SK-N-SH (cell line): ENCODE results near the gene USP47. TPM values are rescaled to one million over a fixed set of nuclear protein-coding genes. Genes with fewer than 3 reads are reported as not detected.

Source experiments
- CTCF ChIA-PET: fragments of 300-600, 350-600 bp; formaldehyde crosslinking; extraction: SDS; loops from one replicate; lab custom pipeline; 2021; lab: Yijun Ruan, JAX
- POLR2A ChIA-PET: fragments of 350-600 bp; sonication (Branson Sonifier 250); formaldehyde crosslinking; extraction: SDS; loops from one replicate; lab custom pipeline; 2020; ENCODE audit warnings: antibody characterized with exemption, inconsistent platforms; lab: Yijun Ruan, JAX
- DNase-seq: peaks from one replicate; pipeline ENCODE4 v3.0.0; 2012
- H2AFZ ChIP-seq: fragments of 200-600 bp; sonication (generic); 2 replicates; pipeline ENCODE4 v1.8.1; 2016; ENCODE audit warnings: antibody characterized with exemption, mild to moderate bottlenecking, low read depth
- H3F3A ChIP-seq: fragments of 200-600 bp; sonication (generic); replicated peaks from 2 replicates; pipeline ENCODE3; 2016; ENCODE audit warnings: antibody characterized with exemption, mild to moderate bottlenecking; ENCODE audit not compliant: insufficient read depth
- H3K27ac ChIP-seq, 2 experiments: fragments of 200-500 bp in 1 of 2; fragments of 200-600 bp in 1 of 2; sonication (Bioruptor generic) in 1 of 2; sonication (generic), shearing (Covaris generic) in 1 of 2; 2 replicates each; pipeline versions ENCODE4 v1.5.1 to v1.6.1; 2014 to 2016; ENCODE audit warnings: low read depth in 2 of 2, inconsistent platforms in 1 of 2, low read length in 1 of 2, mild to moderate bottlenecking in 1 of 2, mixed read lengths in 1 of 2
- H3K27me3 ChIP-seq: fragments of 200-600 bp; sonication (generic), shearing (Covaris generic); 2 replicates; pipeline ENCODE4 v1.6.1; 2016; ENCODE audit warnings: mixed run types; ENCODE audit not compliant: insufficient read depth
- H3K36me3 ChIP-seq, 2 experiments: fragments of 200-500 bp in 1 of 2; fragments of 200-600 bp in 1 of 2; sonication (Bioruptor generic) in 1 of 2; sonication (generic) in 1 of 2; replicated peaks in 1 of 2; 2 replicates each; pipeline versions ENCODE3 to v1.5.1; 2014 to 2016; ENCODE audit warnings: low read length in 1 of 2, mild to moderate bottlenecking in 1 of 2; ENCODE audit not compliant: insufficient read depth in 2 of 2, control insufficient read depth in 1 of 2
- H3K4me1 ChIP-seq, 2 experiments: fragments of 200-500 bp in 1 of 2; fragments of 200-600 bp in 1 of 2; sonication (Bioruptor generic) in 1 of 2; sonication (generic), shearing (Covaris generic) in 1 of 2; 2 replicates each; pipeline versions ENCODE4 v1.5.1 to v1.6.1; 2014 to 2016; ENCODE audit warnings: low read depth in 1 of 2, low read length in 1 of 2, mixed run types in 1 of 2; ENCODE audit not compliant: insufficient read depth in 2 of 2, control insufficient read depth in 1 of 2
- H3K4me2 ChIP-seq: fragments of 200-600 bp; sonication (generic), shearing (Covaris generic); 2 replicates; pipeline ENCODE4 v1.6.1; 2017; ENCODE audit warnings: mixed run types
- H3K4me3 ChIP-seq, 2 experiments: fragments of 200-500 bp in 1 of 2; fragments of 200-600 bp in 1 of 2; sonication (Bioruptor generic) in 1 of 2; sonication (generic), shearing (Covaris generic) in 1 of 2; 2 replicates each; pipeline versions ENCODE4 v1.5.1 to v1.8.1; 2014 to 2016; ENCODE audit warnings: low read depth in 2 of 2, inconsistent platforms in 1 of 2, low read length in 1 of 2, mild to moderate bottlenecking in 1 of 2, mixed read lengths in 1 of 2, moderate library complexity in 1 of 2
- H3K79me2 ChIP-seq: fragments of 200-600 bp; sonication (generic); 2 replicates; pipeline ENCODE4 v1.8.1; 2017; ENCODE audit warnings: mild to moderate bottlenecking; ENCODE audit not compliant: insufficient read depth
- H3K9ac ChIP-seq: fragments of 200-600 bp; sonication (generic); 2 replicates; pipeline ENCODE4 v1.6.1; 2017; ENCODE audit warnings: mixed run types
- H3K9me2 ChIP-seq: fragments of 200-600 bp; sonication (generic); 2 replicates; pipeline ENCODE4 v1.6.1; 2017; ENCODE audit warnings: mixed run types
- H3K9me3 ChIP-seq: fragments of 200-600 bp; sonication (generic); 2 replicates; pipeline ENCODE4 v1.6.1; 2017; ENCODE audit warnings: mixed run types, mild to moderate bottlenecking, moderate library complexity
- H4K20me1 ChIP-seq: fragments of 200-600 bp; sonication (generic); 2 replicates; pipeline ENCODE4 v1.6.1; 2017; ENCODE audit warnings: mild to moderate bottlenecking, mixed run types; ENCODE audit not compliant: insufficient read depth
- EP300 ChIP-seq, 2 experiments: IDR thresholded peaks; 2 replicates each; pipeline versions ENCODE4 v1.4.0 to v1.6.1; 2012; ENCODE audit warnings: borderline replicate concordance in 1 of 2, low read depth in 1 of 2, low read length in 1 of 2
- FOXM1 ChIP-seq: IDR thresholded peaks from 2 replicates; pipeline ENCODE4 v1.4.0; 2012; ENCODE audit warnings: low read depth, mild to moderate bottlenecking
- MEF2A ChIP-seq: IDR thresholded peaks from 2 replicates; pipeline ENCODE4 v1.4.0; 2012; ENCODE audit warnings: low read depth, borderline replicate concordance
- MXI1 ChIP-seq: IDR thresholded peaks from 2 replicates; pipeline ENCODE4 v1.6.1; 2012; ENCODE audit warnings: mild to moderate bottlenecking, low read depth, low read length, improper control_type of control experiment
- NRF1 ChIP-seq: IDR thresholded peaks from 2 replicates; pipeline ENCODE4 v1.6.1; 2012; ENCODE audit warnings: low read depth, mild to moderate bottlenecking, low read length
- POLR2AphosphoS5 ChIP-seq: IDR thresholded peaks from 2 replicates; pipeline ENCODE4 v1.6.1; 2012; ENCODE audit warnings: low read depth, low read length
- RCOR1 ChIP-seq: fragments of 150-350 bp; IDR thresholded peaks from 2 replicates; pipeline ENCODE4 v1.6.1; 2017; ENCODE audit warnings: antibody characterized with exemption, low read length
- RFX5 ChIP-seq: IDR thresholded peaks from 2 replicates; pipeline ENCODE4 v1.6.1; 2012; ENCODE audit warnings: mild to moderate bottlenecking, improper control_type of control experiment, low read length
- RXRA ChIP-seq: IDR thresholded peaks from 2 replicates; pipeline ENCODE4 v1.4.0; 2012; ENCODE audit warnings: low read depth, mild to moderate bottlenecking, borderline replicate concordance
- SIN3A ChIP-seq: IDR thresholded peaks from 2 replicates; pipeline ENCODE4 v1.6.1; 2012; ENCODE audit warnings: low read depth, mild to moderate bottlenecking, low read length, moderate library complexity, borderline replicate concordance
- SMC3 ChIP-seq: IDR thresholded peaks from 2 replicates; pipeline ENCODE4 v1.6.1; 2012; ENCODE audit warnings: low read depth, low read length, improper control_type of control experiment
- TAF1 ChIP-seq: IDR thresholded peaks from 2 replicates; pipeline ENCODE4 v1.6.1; 2012; ENCODE audit warnings: low read depth, mild to moderate bottlenecking, low read length, moderate library complexity, borderline replicate concordance
- TCF12 ChIP-seq: IDR thresholded peaks from 2 replicates; pipeline ENCODE4 v1.4.0; 2012
- TEAD4 ChIP-seq: IDR thresholded peaks from 2 replicates; pipeline ENCODE4 v1.4.0; 2012; ENCODE audit warnings: mild to moderate bottlenecking, borderline replicate concordance; ENCODE audit not compliant: insufficient read depth
- WGBS: methylation state at CpG from one replicate; pipeline ENCODE4 v1.1.6; 2017; ENCODE audit warnings: low lambda C conversion rate; 5-methylcytosine and 5-hydroxymethylcytosine counted together
- polyA plus RNA-seq, 3 experiments: library from polyadenylated mRNA; depleted of rRNA; stranded (reverse); fragments of >200 nt; gene quantifications; 2 replicates each; pipeline ENCODE4 v1.2.3, GENCODE V29; 2012
- TF ChIP-seq, protein P1 (sequence below): fragments of 150-350 bp; IDR thresholded peaks from 2 replicates; pipeline ENCODE4 v1.6.1; 2017; ENCODE audit warnings: antibody characterized with exemption, low read length, low read depth, borderline replicate concordance
- TF ChIP-seq, protein P2 (sequence below): fragments of 200-600 bp; sonication (generic); IDR thresholded peaks from 2 replicates; pipeline ENCODE4 v1.6.1; 2017; ENCODE audit warnings: antibody characterized with exemption, mild to moderate bottlenecking, moderate library complexity

Gene USP47
- polyA plus RNA-seq, 1 of the 3 experiments (the other 2 are of a cell fraction) = 10.3 TPM

- H3K9me3 ChIP-seq = no peaks in the 10 kb centered on the region
- peaks cover 36% of the 10 kb centered on the region in 2 experiments; a peak in 3 of 4 replicates for H3K4me1 ChIP-seq
- H3K9ac ChIP-seq = no peak overlapping the region; the same call in 1 of the 2 replicates
- peaks cover 75% of the 10 kb centered on the region for H3K79me2 ChIP-seq
- peak overlapping the region; percentile 6 to 12; a peak in 2 of 4 replicates for H3K4me3 ChIP-seq
- DNase-seq = no peak
- TF ChIP-seq MEF2A = no peak
- TF ChIP-seq POLR2AphosphoS5 = no peak
- no peak for TF ChIP-seq TEAD4
- TF ChIP-seq MXI1 = no peak
- TF ChIP-seq NRF1 = no peak
- TF ChIP-seq, protein P1, sequence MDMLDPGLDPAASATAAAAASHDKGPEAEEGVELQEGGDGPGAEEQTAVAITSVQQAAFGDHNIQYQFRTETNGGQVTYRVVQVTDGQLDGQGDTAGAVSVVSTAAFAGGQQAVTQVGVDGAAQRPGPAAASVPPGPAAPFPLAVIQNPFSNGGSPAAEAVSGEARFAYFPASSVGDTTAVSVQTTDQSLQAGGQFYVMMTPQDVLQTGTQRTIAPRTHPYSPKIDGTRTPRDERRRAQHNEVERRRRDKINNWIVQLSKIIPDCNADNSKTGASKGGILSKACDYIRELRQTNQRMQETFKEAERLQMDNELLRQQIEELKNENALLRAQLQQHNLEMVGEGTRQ = no peak
- peaks cover 48 to 54% of the 10 kb centered on the region in 2 experiments for H3K36me3 ChIP-seq
- H3K4me2 ChIP-seq = peak overlapping the region; percentile 56
- H3K27me3 ChIP-seq = no peaks in the 10 kb centered on the region
- H3F3A ChIP-seq = peaks cover 37% of the 10 kb centered on the region
- H4K20me1 ChIP-seq = peaks cover 40% of the 10 kb centered on the region
- ChIA-PET POLR2A (interaction anchor here (0.6 kb wide), 1 partner anchor 32 kb away, joined by 3 read pairs; no protein-coding TSS in a partner anchor), CTCF (interaction anchor here (0.9 to 2.4 kb wide), 6 partner anchors 12 to 164 kb away, joined by 3 to 11 read pairs (median 4); partner anchors contain the start of gene USP47)
- WGBS = 83% methylated on average over 1 of the region's 1 CpG
- H3K27ac ChIP-seq = peak overlapping the region in 1 of 2 experiments; percentile 49; a peak in 1 of 4 replicates
- no peaks in the 10 kb centered on the region for H3K9me2 ChIP-seq
- H2AFZ ChIP-seq = no peak overlapping the region
Observed at GRCh38 chr11:12005476-12005875, 163.7 kb downstream of the USP47 start.

DNA sequence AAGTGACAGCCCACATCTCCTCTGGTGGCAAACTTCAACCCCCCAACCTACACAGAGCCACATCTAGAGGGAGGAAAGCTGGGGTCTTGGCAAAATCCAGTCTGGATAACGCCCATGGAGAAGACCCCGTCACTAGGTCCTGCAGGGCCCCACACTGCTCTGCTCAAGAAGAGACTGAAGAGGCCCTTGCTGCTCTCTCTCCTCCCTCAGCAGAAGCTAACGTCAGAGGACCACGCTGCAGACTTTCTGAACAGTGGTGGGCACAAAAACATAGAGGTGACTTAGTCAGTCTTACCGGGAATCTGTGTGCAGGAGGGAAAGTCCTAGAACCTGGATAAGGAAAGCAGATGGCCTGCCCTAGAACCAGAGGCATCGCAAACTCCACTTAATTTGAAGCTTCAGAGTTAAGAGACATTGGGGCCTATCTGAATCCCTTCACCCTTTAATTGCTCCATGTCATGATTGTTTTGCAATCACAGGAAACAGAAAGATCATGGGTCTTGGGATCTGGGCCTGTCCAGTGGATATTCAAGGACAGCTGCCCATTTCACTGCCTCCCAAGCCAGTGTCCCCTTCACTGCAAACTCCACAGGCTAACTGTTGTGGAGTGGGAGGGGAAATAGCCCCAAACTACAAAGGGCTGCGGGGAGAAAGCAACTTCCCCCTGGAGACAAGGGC is 164.9 kb downstream of the USP47 start:
- H3K9ac ChIP-seq = peak overlapping the region; percentile 92; the same call in 1 of the 2 replicates
- H3K9me3 ChIP-seq = no peaks in the 10 kb centered on the region
- H3K36me3 ChIP-seq = peaks cover 40 to 44% of the 10 kb centered on the region in 2 experiments
- peaks cover 40% of the 10 kb centered on the region for H4K20me1 ChIP-seq
- peaks cover 72% of the 10 kb centered on the region for H3K79me2 ChIP-seq
- TF ChIP-seq TCF12 = no peak
- TF ChIP-seq TAF1 = no peak
- no peak for TF ChIP-seq FOXM1
- TF ChIP-seq SIN3A = no peak
- no peak for TF ChIP-seq MEF2A
- no peak for TF ChIP-seq RFX5
- no peak for TF ChIP-seq MXI1
- TF ChIP-seq RCOR1 = no peak
- no peak for TF ChIP-seq TEAD4
- no peak for TF ChIP-seq EP300 (IDR thresholded peaks at IDR 0.05; ENCODE audit: borderline replicate concordance in 1 of 2, low read depth in 1 of 2, low read length in 1 of 2)
- no peak for TF ChIP-seq NRF1
- TF ChIP-seq, protein P2, sequence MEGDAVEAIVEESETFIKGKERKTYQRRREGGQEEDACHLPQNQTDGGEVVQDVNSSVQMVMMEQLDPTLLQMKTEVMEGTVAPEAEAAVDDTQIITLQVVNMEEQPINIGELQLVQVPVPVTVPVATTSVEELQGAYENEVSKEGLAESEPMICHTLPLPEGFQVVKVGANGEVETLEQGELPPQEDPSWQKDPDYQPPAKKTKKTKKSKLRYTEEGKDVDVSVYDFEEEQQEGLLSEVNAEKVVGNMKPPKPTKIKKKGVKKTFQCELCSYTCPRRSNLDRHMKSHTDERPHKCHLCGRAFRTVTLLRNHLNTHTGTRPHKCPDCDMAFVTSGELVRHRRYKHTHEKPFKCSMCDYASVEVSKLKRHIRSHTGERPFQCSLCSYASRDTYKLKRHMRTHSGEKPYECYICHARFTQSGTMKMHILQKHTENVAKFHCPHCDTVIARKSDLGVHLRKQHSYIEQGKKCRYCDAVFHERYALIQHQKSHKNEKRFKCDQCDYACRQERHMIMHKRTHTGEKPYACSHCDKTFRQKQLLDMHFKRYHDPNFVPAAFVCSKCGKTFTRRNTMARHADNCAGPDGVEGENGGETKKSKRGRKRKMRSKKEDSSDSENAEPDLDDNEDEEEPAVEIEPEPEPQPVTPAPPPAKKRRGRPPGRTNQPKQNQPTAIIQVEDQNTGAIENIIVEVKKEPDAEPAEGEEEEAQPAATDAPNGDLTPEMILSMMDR = no peak
- TF ChIP-seq RXRA = no peak
- TF ChIP-seq SMC3 = no peak
- TF ChIP-seq, all 33 proteins: peak for 0
- no peaks in the 10 kb centered on the region for H3K9me2 ChIP-seq
- CTCF ChIA-PET = interaction anchor here (0.6 to 3.4 kb wide), 11 partner anchors 8 to 188 kb away, joined by 3 to 11 read pairs (median 3); partner anchors contain the start of gene USP47
- H3K4me3 ChIP-seq = peak overlapping the region; percentile 92 to 94; a peak in 3 of 4 replicates
- no peak overlapping the region for H2AFZ ChIP-seq
- peak overlapping the region in 1 of 2 experiments; percentile 85; a peak in 2 of 4 replicates for H3K27ac ChIP-seq
- no peak for DNase-seq
- H3K4me2 ChIP-seq = peak overlapping the region; percentile 97
- peaks cover 36% of the 10 kb centered on the region in 2 experiments; a peak in 3 of 4 replicates for H3K4me1 ChIP-seq
- H3K27me3 ChIP-seq = no peaks in the 10 kb centered on the region
- POLR2A ChIA-PET = interaction anchor here (1.3 kb wide), 1 partner anchor 9 kb away, joined by 3 read pairs; no protein-coding TSS in a partner anchor
- 89% methylated on average over 7 of the region's 7 CpGs for WGBS
- H3F3A ChIP-seq = peaks cover 33% of the 10 kb centered on the region
